Hepatocyte (in vitro differentiated cells): Measurements from ENCODE around the gene ARHGAP15. TPM values are rescaled to one million over a fixed set of nuclear protein-coding genes. Genes with fewer than 3 reads are reported as not detected.

Experiments used
- DNase-seq: peaks from one replicate; pipeline ENCODE4 v3.0.0-alpha.2; 2016; ENCODE audit warnings: low spot score
- H2AFZ ChIP-seq: fragments of 200-600 bp; sonication (generic); 2 replicates; pipeline ENCODE4 v1.6.0; 2016; ENCODE audit warnings: antibody characterized with exemption, mild to moderate bottlenecking
- H3K27ac ChIP-seq: fragments of 200-600 bp; sonication (generic); 2 replicates; pipeline ENCODE4 v1.5.1; 2016; ENCODE audit warnings: mild to moderate bottlenecking
- H3K27me3 ChIP-seq: fragments of 200-600 bp; sonication (generic); 2 replicates; pipeline ENCODE4 v1.6.1; 2016
- H3K36me3 ChIP-seq: fragments of 200-600 bp; sonication (generic); replicated peaks from 2 replicates; pipeline ENCODE4 v1.5.1; 2016; ENCODE audit warnings: low read depth; ENCODE audit not compliant: insufficient read depth
- H3K4me1 ChIP-seq: fragments of 200-600 bp; sonication (generic); 2 replicates; pipeline ENCODE4 v1.5.1; 2016; ENCODE audit warnings: mild to moderate bottlenecking, moderate library complexity; ENCODE audit not compliant: insufficient read depth
- H3K4me2 ChIP-seq: fragments of 200-600 bp; sonication (generic); 2 replicates; pipeline ENCODE4 v1.6.0; 2016
- H3K4me3 ChIP-seq: fragments of 200-600 bp; sonication (generic); 2 replicates; pipeline ENCODE4 v1.5.1; 2016; ENCODE audit warnings: mild to moderate bottlenecking
- H3K79me2 ChIP-seq: fragments of 200-600 bp; sonication (generic); 2 replicates; pipeline ENCODE4 v1.6.0; 2017; ENCODE audit warnings: mild to moderate bottlenecking
- H3K9me2 ChIP-seq: fragments of 200-600 bp; sonication (generic); replicated peaks from 2 replicates; pipeline ENCODE4 v1.6.0; 2017; ENCODE audit warnings: mild to moderate bottlenecking; ENCODE audit not compliant: insufficient read depth
- H3K9me3 ChIP-seq: fragments of 200-600 bp; sonication (generic); 2 replicates; pipeline ENCODE4 v1.5.1; 2016; ENCODE audit warnings: low read depth, mild to moderate bottlenecking
- H4K20me1 ChIP-seq: fragments of 200-600 bp; sonication (generic); 2 replicates; pipeline ENCODE4 v1.6.0; 2016; ENCODE audit warnings: mild to moderate bottlenecking; ENCODE audit not compliant: insufficient read depth, poor library complexity, severe bottlenecking
- EZH2 ChIP-seq: fragments of 200-600 bp; sonication (generic); IDR thresholded peaks from 2 replicates; pipeline ENCODE4 v1.6.1; 2016; ENCODE audit warnings: antibody characterized with exemption, mild to moderate bottlenecking, borderline replicate concordance
- EZH2phosphoT487 ChIP-seq: fragments of 200-600 bp; sonication (generic); IDR thresholded peaks from one replicate; pipeline ENCODE4 v1.6.1; 2018; ENCODE audit warnings: antibody characterized with exemption, mild to moderate bottlenecking, low read depth, moderate library complexity; ENCODE audit not compliant: unreplicated experiment, severe bottlenecking
- WGBS: methylation state at CpG from one replicate; pipeline ENCODE4 v1.1.6; 2016; ENCODE audit warnings: low lambda C conversion rate; ENCODE audit errors: missing lambda C conversion rate; 5-methylcytosine and 5-hydroxymethylcytosine counted together
- polyA plus RNA-seq: library from polyadenylated mRNA; unstranded; fragments of >200 nt; fragmentation: Nextera tagmentation; extraction: Ambion mirVana; gene quantifications from 2 replicates; pipeline ENCODE4 v1.2.1, GENCODE V29; 2016
- total RNA-seq: library from RNA; depleted of rRNA; stranded (reverse); fragments of >200 nt; gene quantifications from 2 replicates; pipeline ENCODE4 v1.2.3, GENCODE V29; 2014
- TF ChIP-seq, protein P1 (sequence below): fragments of 200-600 bp; sonication (generic); IDR thresholded peaks from 2 replicates; pipeline ENCODE4 v1.5.1; 2016; ENCODE audit warnings: antibody characterized with exemption, mild to moderate bottlenecking; ENCODE audit not compliant: poor library complexity

The ARHGAP15 gene
- total and polyA plus RNA-seq, 2 experiments from 2014 or later, result 0.17 TPM; not detected in 1

DNA sequence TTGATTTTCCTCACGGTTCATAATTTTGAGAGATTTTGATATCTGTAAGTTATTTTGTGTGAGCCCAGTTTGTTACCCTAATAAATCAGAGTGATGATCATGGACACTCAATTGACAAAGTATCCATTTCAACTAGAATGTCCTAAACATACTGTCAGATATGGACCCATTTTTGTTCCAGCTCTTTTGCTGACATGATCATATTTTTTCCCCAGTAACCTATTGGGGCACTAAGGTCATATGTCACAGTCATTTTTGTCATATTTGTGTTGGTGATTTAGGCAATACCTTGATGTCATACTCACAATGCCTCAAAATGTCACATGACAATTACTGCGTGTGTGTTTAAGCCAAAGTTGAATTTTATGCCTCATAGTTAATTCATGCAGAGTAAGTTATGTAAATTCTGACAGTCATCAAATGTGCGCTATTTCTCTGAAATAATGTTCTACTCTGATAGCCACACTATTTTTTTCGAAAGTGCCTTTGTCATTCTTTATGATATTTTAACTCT is 218.7 kb downstream of the ARHGAP15 start:
- no peaks in the 10 kb centered on the region for H3K9me2 ChIP-seq
- no peak overlapping the region for H3K4me2 ChIP-seq
- TF ChIP-seq, protein P1, sequence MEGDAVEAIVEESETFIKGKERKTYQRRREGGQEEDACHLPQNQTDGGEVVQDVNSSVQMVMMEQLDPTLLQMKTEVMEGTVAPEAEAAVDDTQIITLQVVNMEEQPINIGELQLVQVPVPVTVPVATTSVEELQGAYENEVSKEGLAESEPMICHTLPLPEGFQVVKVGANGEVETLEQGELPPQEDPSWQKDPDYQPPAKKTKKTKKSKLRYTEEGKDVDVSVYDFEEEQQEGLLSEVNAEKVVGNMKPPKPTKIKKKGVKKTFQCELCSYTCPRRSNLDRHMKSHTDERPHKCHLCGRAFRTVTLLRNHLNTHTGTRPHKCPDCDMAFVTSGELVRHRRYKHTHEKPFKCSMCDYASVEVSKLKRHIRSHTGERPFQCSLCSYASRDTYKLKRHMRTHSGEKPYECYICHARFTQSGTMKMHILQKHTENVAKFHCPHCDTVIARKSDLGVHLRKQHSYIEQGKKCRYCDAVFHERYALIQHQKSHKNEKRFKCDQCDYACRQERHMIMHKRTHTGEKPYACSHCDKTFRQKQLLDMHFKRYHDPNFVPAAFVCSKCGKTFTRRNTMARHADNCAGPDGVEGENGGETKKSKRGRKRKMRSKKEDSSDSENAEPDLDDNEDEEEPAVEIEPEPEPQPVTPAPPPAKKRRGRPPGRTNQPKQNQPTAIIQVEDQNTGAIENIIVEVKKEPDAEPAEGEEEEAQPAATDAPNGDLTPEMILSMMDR, result no peak
- TF ChIP-seq EZH2phosphoT487 (no peak), EZH2 (no peak)
- H3K9me3 ChIP-seq, result no peaks in the 10 kb centered on the region
- H4K20me1 ChIP-seq, result no peaks in the 10 kb centered on the region
- H2AFZ ChIP-seq, result no peak overlapping the region
- 93% methylated on average over 4 of the region's 4 CpGs for WGBS
- no peak for DNase-seq
- no peaks in the 10 kb centered on the region for H3K27me3 ChIP-seq
- H3K4me3 ChIP-seq, result no peak overlapping the region
- no peaks in the 10 kb centered on the region for H3K79me2 ChIP-seq
- H3K27ac ChIP-seq, result no peak overlapping the region
- H3K4me1 ChIP-seq, result no peaks in the 10 kb centered on the region
- H3K36me3 ChIP-seq, result no peaks in the 10 kb centered on the region

DNA sequence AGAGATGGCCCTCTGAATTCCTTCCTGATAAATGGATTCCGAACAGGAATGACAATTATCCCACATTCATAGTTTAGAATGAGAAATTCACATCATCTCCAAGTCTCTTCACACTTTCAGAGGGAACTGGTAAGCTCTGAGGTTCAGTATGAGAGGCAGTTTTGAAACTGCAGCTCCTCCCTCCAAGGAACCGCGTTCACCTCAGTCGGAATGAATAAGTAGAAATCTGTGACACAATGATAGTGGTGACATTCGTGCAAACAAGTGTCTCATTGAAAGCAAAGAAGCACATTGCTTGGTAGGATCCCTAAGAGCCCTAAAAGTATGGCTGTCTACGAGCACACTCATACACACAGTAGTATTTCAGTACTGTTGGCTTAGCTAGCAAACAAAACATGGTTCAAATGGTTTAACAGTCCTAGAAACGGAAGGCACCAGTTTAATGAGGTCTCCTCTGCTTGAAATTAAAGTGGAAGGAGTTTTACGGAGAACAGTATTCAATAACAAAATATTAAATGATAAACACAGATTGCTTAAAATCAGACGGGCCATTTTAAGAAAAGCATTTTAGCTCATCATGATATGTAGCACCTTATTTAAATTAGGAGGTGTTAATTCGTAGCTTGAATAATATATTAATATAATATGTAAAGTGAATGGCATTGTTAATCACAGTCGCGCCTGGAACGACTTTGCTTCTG is 225.0 kb downstream of the ARHGAP15 start:
- H3K79me2 ChIP-seq, result no peaks in the 10 kb centered on the region
- H3K4me2 ChIP-seq, result no peak overlapping the region
- no peaks in the 10 kb centered on the region for H3K9me2 ChIP-seq
- H3K27ac ChIP-seq, result no peak overlapping the region
- no peaks in the 10 kb centered on the region for H3K36me3 ChIP-seq
- DNase-seq, result no peak
- TF ChIP-seq EZH2 (no peak), EZH2phosphoT487 (no peak)
- TF ChIP-seq, protein P1, result no peak
- no peaks in the 10 kb centered on the region for H3K4me1 ChIP-seq
- H4K20me1 ChIP-seq, result no peaks in the 10 kb centered on the region
- no peak overlapping the region for H2AFZ ChIP-seq
- H3K9me3 ChIP-seq, result no peaks in the 10 kb centered on the region
- no peaks in the 10 kb centered on the region for H3K27me3 ChIP-seq
- 87% methylated on average over 13 of the region's 13 CpGs for WGBS
- no peak overlapping the region for H3K4me3 ChIP-seq

DNA sequence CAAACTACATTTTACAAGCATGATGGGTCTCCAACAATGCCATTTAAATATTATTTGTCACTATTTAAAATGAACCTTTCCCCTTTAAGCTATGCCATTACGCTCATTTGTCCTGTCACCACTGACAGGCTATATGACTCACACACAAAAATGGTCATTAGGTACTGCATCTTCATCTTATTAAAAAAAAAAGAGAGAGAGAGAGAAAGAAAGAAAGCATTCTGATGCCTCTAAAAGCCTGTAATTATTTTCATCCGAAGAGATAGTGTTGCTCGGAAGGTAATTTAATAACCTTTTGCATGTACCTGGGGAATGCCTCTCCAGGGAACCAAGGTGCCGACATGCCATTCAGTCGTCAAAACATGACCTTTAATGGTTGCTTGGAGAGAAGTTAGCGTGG is 226.7 kb downstream of the ARHGAP15 start:
- TF ChIP-seq EZH2phosphoT487 (no peak), EZH2 (no peak)
- TF ChIP-seq, protein P1, result no peak
- Histone ChIP-seq H3K27me3 (no peaks in the 10 kb centered on the region), H3K4me3 (no peak overlapping the region), H3K27ac (no peak overlapping the region), H3K4me1 (no peaks in the 10 kb centered on the region), H3K9me2 (no peaks in the 10 kb centered on the region), H3K36me3 (no peaks in the 10 kb centered on the region), H2AFZ (no peak overlapping the region), H4K20me1 (no peaks in the 10 kb centered on the region), H3K9me3 (no peaks in the 10 kb centered on the region), H3K79me2 (no peaks in the 10 kb centered on the region), H3K4me2 (no peak overlapping the region)
- WGBS, result 78% methylated on average over 6 of the region's 6 CpGs
- no peak for DNase-seq
